K562 (cell line): ENCODE measurements around the gene LENG8. TPM values are rescaled to one million over a fixed set of nuclear protein-coding genes. Genes with fewer than 3 reads are reported as not detected.

Experiments used
- ADNP ChIP-seq: fragments of 200-800 bp; sonication (Bioruptor generic); IDR thresholded peaks from 2 replicates; pipeline ENCODE4 v1.6.1; 2016; ENCODE audit warnings: missing genetic modification characterization, missing compliant biosample characterization
- CREM ChIP-seq: IDR thresholded peaks from 2 replicates; pipeline ENCODE4 v1.6.1; 2014; ENCODE audit warnings: antibody characterized with exemption, low read depth
- DEAF1 ChIP-seq: fragments of 450-650 bp; formaldehyde crosslinking; IDR thresholded peaks from 2 replicates; pipeline ENCODE4 v1.4.0; 2020; ENCODE audit warnings: mild to moderate bottlenecking, moderate library complexity
- ETV1 ChIP-seq: fragments of 450-650 bp; conservative IDR thresholded peaks from 2 replicates; pipeline ENCODE4 v1.6.1; 2016; ENCODE audit warnings: missing genetic modification characterization, control low read depth, low read depth, missing compliant biosample characterization
- FOSL1 ChIP-seq: fragments of 200-800 bp; sonication (Bioruptor generic); conservative IDR thresholded peaks from 2 replicates; pipeline ENCODE4 v1.6.1; 2016; ENCODE audit warnings: missing genetic modification characterization, missing compliant biosample characterization
- GATAD2A ChIP-seq: fragments of 450-650 bp; IDR thresholded peaks from 2 replicates; pipeline ENCODE4 v1.6.1; 2017
- KDM2B ChIP-seq: fragments of 250-450 bp; sonication (Bioruptor Pico); IDR thresholded peaks from 2 replicates; pipeline ENCODE4 v1.8.0; 2021; ENCODE audit warnings: mild to moderate bottlenecking, moderate library complexity
- MCM3 ChIP-seq: fragments of 450-650 bp; IDR thresholded peaks from 2 replicates; pipeline ENCODE4 v1.6.1; 2016
- MITF ChIP-seq: IDR thresholded peaks from 2 replicates; pipeline ENCODE4 v1.6.1; 2014; ENCODE audit warnings: antibody characterized with exemption
- NBN ChIP-seq: fragments of 450-650 bp; IDR thresholded peaks from 2 replicates; pipeline ENCODE4 v1.6.1; 2016; ENCODE audit warnings: low read depth, mild to moderate bottlenecking
- NEUROD1 ChIP-seq: fragments of 150-350 bp; IDR thresholded peaks from 2 replicates; pipeline ENCODE4 v1.6.1; 2014; ENCODE audit warnings: borderline replicate concordance, low read length, low read depth; ENCODE audit not compliant: partially characterized antibody
- NFRKB ChIP-seq: fragments of 450-650 bp; IDR thresholded peaks from 2 replicates; pipeline ENCODE4 v1.6.1; 2016; ENCODE audit warnings: low read depth
- RB1 ChIP-seq: fragments of 450-650 bp; IDR thresholded peaks from 2 replicates; pipeline ENCODE4 v1.6.1; 2017; ENCODE audit warnings: low read depth, mild to moderate bottlenecking
- RBM34 ChIP-seq: fragments of 200-400 bp; formaldehyde crosslinking; IDR thresholded peaks from 2 replicates; pipeline ENCODE4 v1.6.1; 2018; ENCODE audit warnings: low read length, borderline replicate concordance; ENCODE audit not compliant: insufficient read depth
- SAFB ChIP-seq: fragments of 200-400 bp; formaldehyde crosslinking; IDR thresholded peaks from 2 replicates; pipeline ENCODE4 v1.6.1; 2017; ENCODE audit warnings: low read depth, low read length, borderline replicate concordance
- SIX5 ChIP-seq, 2 experiments: IDR thresholded peaks; 2 replicates each; pipeline ENCODE4 v1.6.1; 2011; ENCODE audit warnings: low read length in 2 of 2, borderline replicate concordance in 1 of 2, low read depth in 1 of 2, mild to moderate bottlenecking in 1 of 2, moderate library complexity in 1 of 2; ENCODE audit not compliant: insufficient read depth in 1 of 2
- SMARCE1 ChIP-seq: fragments of 450-650 bp; IDR thresholded peaks from 2 replicates; pipeline ENCODE4 v1.7.1; 2016; ENCODE audit warnings: mild to moderate bottlenecking
- SMC3 ChIP-seq: conservative IDR thresholded peaks from 2 replicates; pipeline ENCODE4 v1.6.1; 2011; ENCODE audit warnings: low read depth, low read length, improper control_type of control experiment; ENCODE audit not compliant: insufficient read depth
- TCF7L2 ChIP-seq: fragments of 150-350 bp; IDR thresholded peaks from 2 replicates; pipeline ENCODE4 v1.6.1; 2016; ENCODE audit warnings: low read depth, mild to moderate bottlenecking, low read length, moderate library complexity
- THAP7 ChIP-seq: fragments of 250-450 bp; sonication (Bioruptor Pico); IDR thresholded peaks from 2 replicates; pipeline ENCODE4 v1.5.0; 2021
- UBTF ChIP-seq, 2 experiments: IDR thresholded peaks; 2 replicates each; pipeline ENCODE4 v1.6.1; 2012; ENCODE audit warnings: improper control_type of control experiment in 2 of 2, low read depth in 2 of 2, low read length in 2 of 2, borderline replicate concordance in 1 of 2
- ZNF586 ChIP-seq: fragments of 450-650 bp; formaldehyde crosslinking; conservative IDR thresholded peaks from 2 replicates; pipeline ENCODE4 v1.4.0; 2020; ENCODE audit warnings: mild to moderate bottlenecking, moderate library complexity
- ZNF695 ChIP-seq: fragments of 450-650 bp; formaldehyde crosslinking; IDR thresholded peaks from 2 replicates; pipeline ENCODE4 v1.4.0; 2020; ENCODE audit warnings: mild to moderate bottlenecking, moderate library complexity
- polyA plus RNA-seq, 8 experiments: library from polyadenylated mRNA; depleted of rRNA in 4 of 8; stranded (reverse) in 5 of 8; unstranded in 3 of 8; fragments of >200 nt; fragmentation: Nextera tagmentation in 2 of 8; fragmentation: Illumina TruSeq in 1 of 8; extraction: Ambion mirVana in 2 of 8; extraction: Trizol in 1 of 8; gene quantifications; 2 replicates each; pipeline versions ENCODE4 v1.2.1 to v1.2.3, GENCODE V29; 2011 to 2014; ENCODE audit warnings: inconsistent platforms in 1 of 8, missing spikeins in 1 of 8
- total RNA-seq, 7 experiments: library from RNA; depleted of rRNA in 6 of 7; stranded (reverse); fragments of >200 nt in 6 of 7; fragmentation: Illumina TruSeq in 2 of 7; extraction: Trizol in 2 of 7; gene quantifications; 2 replicates each; pipeline versions ENCODE4 v1.2.1 to v1.2.3, GENCODE V29; 2011 to 2021; ENCODE audit warnings: low replicate concordance in 1 of 7

LENG8 gene
- total and polyA plus RNA-seq, 9 of the 15 experiments (the other 6 are each of a cell fraction or from before 2014, with no cell fraction given) = 0.74 to 146 (median 28.1) TPM

- TF ChIP-seq SIX5 (IDR thresholded peaks at IDR 0.05; ENCODE audit: borderline replicate concordance in 1 of 2, insufficient read depth in 1 of 2, low read depth in 1 of 2, low read length in 2 of 2) (no peak), ZNF586 (CRISPR knock-in tag) (no peak), ADNP (tag) (no peak), MCM3 (no peak), MITF (no peak), ZNF695 (no peak), UBTF (IDR thresholded peaks at IDR 0.05; ENCODE audit: borderline replicate concordance in 1 of 2, low read depth in 2 of 2, low read length in 2 of 2) (no peak), ETV1 (tag) (peak; percentile 99), NEUROD1 (peak; percentile 81), NBN (peak; percentile 72; the same call in 1 of the 2 replicates), RB1 (peak; percentile 88), SMC3 (no peak), FOSL1 (tag) (peak; percentile 75), KDM2B (CRISPR knock-in tag) (no peak), SAFB (peak; percentile 68), NFRKB (peak; percentile 90), CREM (peak; percentile 97), RBM34 (no peak), THAP7 (peak; percentile 89; the same call in 1 of the 2 replicates), GATAD2A (no peak; the same call in 1 of the 2 replicates), TCF7L2 (no peak), SMARCE1 (no peak; the same call in 1 of the 2 replicates), DEAF1 (no peak)
These were observed at the start of gene LENG8 (continued) for GRCh38 chr19:54448774-54449700.
